OCI-LY1 (cell line): ENCODE measurements around the gene NECAB2.

Experiments
- H2AFZ ChIP-seq: fragments of 200-600 bp; sonication (generic), shearing (Covaris generic); 2 replicates; pipeline ENCODE4 v1.6.0; 2014; ENCODE audit warnings: antibody characterized with exemption, mild to moderate bottlenecking, low read length
- H3F3A ChIP-seq: fragments of 200-600 bp; sonication (generic), shearing (Covaris generic); 2 replicates; pipeline ENCODE4 v1.6.0; 2014; ENCODE audit warnings: mild to moderate bottlenecking, antibody characterized with exemption, low read length, moderate library complexity; ENCODE audit not compliant: insufficient read depth
- H3K27ac ChIP-seq: fragments of 200-600 bp; sonication (generic); 2 replicates; pipeline ENCODE4 v1.5.1; 2014; ENCODE audit warnings: low read length, mixed run types, mild to moderate bottlenecking, low read depth; ENCODE audit not compliant: poor library complexity, severe bottlenecking
- H3K27me3 ChIP-seq: fragments of 200-600 bp; sonication (generic); 2 replicates; pipeline ENCODE4 v1.6.0; 2014; ENCODE audit warnings: antibody characterized with exemption, mild to moderate bottlenecking, low read length, moderate library complexity; ENCODE audit not compliant: insufficient read depth
- H3K36me3 ChIP-seq: fragments of 200-600 bp; sonication (generic); 2 replicates; pipeline ENCODE4 v1.6.1; 2014; ENCODE audit warnings: mild to moderate bottlenecking, antibody characterized with exemption, low read length, moderate library complexity, mixed read lengths; ENCODE audit not compliant: insufficient read depth
- H3K4me1 ChIP-seq: fragments of 200-600 bp; sonication (generic); 2 replicates; pipeline ENCODE4 v1.5.1; 2014; ENCODE audit warnings: mild to moderate bottlenecking, low read length, moderate library complexity; ENCODE audit not compliant: insufficient read depth, severe bottlenecking
- H3K4me2 ChIP-seq: fragments of 200-600 bp; sonication (generic), shearing (Covaris generic); 2 replicates; pipeline ENCODE4 v1.6.1; 2014; ENCODE audit warnings: low read length
- H3K4me3 ChIP-seq: fragments of 200-600 bp; sonication (generic); 2 replicates; pipeline ENCODE4 v1.5.1; 2014; ENCODE audit warnings: low read length, low read depth, mild to moderate bottlenecking, mixed read lengths; ENCODE audit not compliant: poor library complexity, severe bottlenecking
- H3K79me2 ChIP-seq: fragments of 200-600 bp; shearing (Covaris generic); 2 replicates; pipeline ENCODE4 v1.6.1; 2016; ENCODE audit warnings: mixed run types, low read length, mixed read lengths; ENCODE audit not compliant: insufficient read depth
- H3K9ac ChIP-seq: fragments of 200-600 bp; sonication (generic), shearing (Covaris generic); 2 replicates; pipeline ENCODE4 v1.6.1; 2014; ENCODE audit warnings: mild to moderate bottlenecking, low read length, mixed read lengths
- H3K9me2 ChIP-seq: fragments of 200-600 bp; sonication (generic), shearing (Covaris generic); 2 replicates; pipeline ENCODE4 v1.6.1; 2014; ENCODE audit warnings: low read depth, mild to moderate bottlenecking, low read length, mixed read lengths
- H3K9me3 ChIP-seq: fragments of 200-600 bp; shearing (Covaris generic); 2 replicates; pipeline ENCODE4 v1.6.1; 2014; ENCODE audit warnings: low read length, mixed read lengths
- H4K20me1 ChIP-seq: fragments of 200-600 bp; sonication (generic), shearing (Covaris generic); 2 replicates; pipeline ENCODE4 v1.6.0; 2016; ENCODE audit warnings: mild to moderate bottlenecking, low read length; ENCODE audit not compliant: insufficient read depth
- CTCF ChIP-seq: fragments of 200-600 bp; sonication (generic), shearing (Covaris generic); IDR thresholded peaks from 2 replicates; pipeline ENCODE4 v1.5.1; 2017; ENCODE audit warnings: mild to moderate bottlenecking, antibody characterized with exemption, low read length, moderate library complexity, mixed read lengths
- EZH2 ChIP-seq: fragments of 200-600 bp; sonication (generic), shearing (Covaris generic); IDR thresholded peaks from 2 replicates; pipeline ENCODE4 v1.8.0; 2017; ENCODE audit warnings: borderline replicate concordance, mixed run types, mild to moderate bottlenecking, antibody characterized with exemption, low read length, moderate library complexity, mixed read lengths

Gene NECAB2

DNA sequence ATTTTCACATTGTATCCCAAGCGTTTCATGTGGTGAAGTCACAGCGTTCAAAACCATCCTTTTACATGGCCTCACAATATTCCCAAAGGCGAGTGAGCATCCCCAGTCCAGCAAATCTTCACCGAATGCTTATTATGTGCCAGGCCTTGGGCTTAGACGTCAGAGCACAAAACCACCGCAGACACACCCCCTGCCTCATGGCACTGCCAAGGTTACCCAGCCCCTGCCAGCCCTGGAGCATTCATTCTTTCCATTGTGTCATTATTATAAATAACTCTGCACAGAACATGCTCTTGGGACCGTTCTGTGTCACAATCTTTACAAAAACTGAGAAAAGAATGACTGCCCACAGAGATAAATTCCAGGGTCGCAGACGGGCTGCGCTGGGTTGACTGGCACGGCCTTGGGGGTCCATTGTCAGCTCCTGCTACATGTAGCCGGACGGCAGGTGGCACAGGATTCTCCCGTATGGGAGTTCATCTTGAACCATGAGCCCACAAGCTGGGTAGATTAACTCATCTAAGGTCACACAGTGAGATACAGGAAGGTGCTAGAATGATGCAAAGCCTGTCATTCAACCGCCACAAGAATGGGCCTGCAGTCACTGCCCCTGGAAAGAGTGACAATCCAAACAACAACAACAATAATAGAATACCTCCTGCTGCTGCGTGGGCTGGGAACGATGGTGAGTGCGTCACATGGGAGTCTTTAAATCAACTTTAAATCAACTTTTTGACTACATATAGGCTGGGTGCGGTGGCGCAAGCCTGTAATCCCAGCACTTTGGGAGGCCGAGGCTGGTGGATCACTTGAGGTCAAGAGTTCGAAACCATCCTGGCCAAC, 4.5 kb upstream of the NECAB2 start:
- Histone ChIP-seq H2AFZ (no peak overlapping the region), H3K79me2 (no peaks in the 10 kb centered on the region), H3K36me3 (no peaks in the 10 kb centered on the region), H4K20me1 (no peaks in the 10 kb centered on the region), H3K27me3 (peaks cover 13% of the 10 kb centered on the region; the same call in 1 of the 2 replicates), H3K27ac (no peak overlapping the region), H3K9me2 (no peaks in the 10 kb centered on the region), H3F3A (no peaks in the 10 kb centered on the region), H3K4me1 (no peaks in the 10 kb centered on the region), H3K9me3 (no peaks in the 10 kb centered on the region), H3K9ac (no peak overlapping the region), H3K4me2 (no peak overlapping the region), H3K4me3 (no peak overlapping the region)
- no peak for TF ChIP-seq EZH2
- no peak for TF ChIP-seq CTCF

- no peak overlapping the region for H3K4me3 ChIP-seq
- H3K79me2 ChIP-seq, result no peaks in the 10 kb centered on the region
- no peaks in the 10 kb centered on the region for H3K36me3 ChIP-seq
- H3K4me2 ChIP-seq, result no peak overlapping the region
- TF ChIP-seq EZH2 (no peak), CTCF (no peak)
- no peaks in the 10 kb centered on the region for H3K9me2 ChIP-seq
- no peak overlapping the region for H2AFZ ChIP-seq
- no peaks in the 10 kb centered on the region for H3K4me1 ChIP-seq
- H4K20me1 ChIP-seq, result no peaks in the 10 kb centered on the region
- peaks cover 8% of the 10 kb centered on the region; the same call in 1 of the 2 replicates for H3K27me3 ChIP-seq
- H3K9ac ChIP-seq, result no peak overlapping the region
- no peaks in the 10 kb centered on the region for H3K9me3 ChIP-seq
- no peak overlapping the region for H3K27ac ChIP-seq
- H3F3A ChIP-seq, result no peaks in the 10 kb centered on the region
Measured at GRCh38 chr16:83964684-83965443, 3.2 kb upstream of the NECAB2 start.

- no peaks in the 10 kb centered on the region for H3K36me3 ChIP-seq
- no peaks in the 10 kb centered on the region for H3K79me2 ChIP-seq
- no peak overlapping the region for H3K4me2 ChIP-seq
Measured at GRCh38 chr16:83965444-83966152, 2.4 kb upstream of the NECAB2 start.

More at GRCh38 chr16:83965444-83966152, 2.4 kb upstream of the NECAB2 start:
- Histone ChIP-seq H3K4me3 (no peak overlapping the region), H3F3A (no peaks in the 10 kb centered on the region), H3K27ac (no peak overlapping the region), H3K4me1 (no peaks in the 10 kb centered on the region), H3K9me3 (no peaks in the 10 kb centered on the region), H2AFZ (no peak overlapping the region), H4K20me1 (no peaks in the 10 kb centered on the region), H3K27me3 (peaks cover 8% of the 10 kb centered on the region; the same call in 1 of the 2 replicates), H3K9me2 (no peaks in the 10 kb centered on the region), H3K9ac (no peak overlapping the region)
- TF ChIP-seq CTCF, result no peak
- TF ChIP-seq EZH2, result no peak
